ENCODE data around the gene DDX3X.

DNA sequence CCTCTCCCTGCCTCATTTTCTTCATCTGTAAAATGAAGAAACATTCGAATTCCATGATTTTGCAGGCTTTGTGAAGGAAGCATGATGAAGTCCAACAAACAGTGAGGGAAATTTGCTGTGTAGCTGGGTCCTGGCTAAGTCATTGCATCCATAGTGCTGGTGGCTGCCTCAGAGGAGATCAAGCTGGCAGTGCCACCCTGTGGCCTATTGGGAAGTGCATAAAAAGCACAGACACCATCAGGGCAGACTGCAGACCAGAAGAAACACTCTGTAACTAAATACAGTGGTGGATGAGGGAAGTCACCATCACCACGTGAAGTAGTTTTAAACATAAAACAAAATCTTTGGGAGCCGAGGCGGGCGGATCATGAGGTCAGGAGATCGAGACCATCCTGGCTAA lies 40.7 kb upstream of the DDX3X start:
- TF ChIP-seq CHD1 (IDR thresholded peaks at IDR 0.05; ENCODE audit: low read depth, low read length) (no peak), IKZF1 (conservative IDR thresholded peaks at IDR 0.05) (no peak), ZNF24 (IDR thresholded peaks at IDR 0.05) (no peak), NFXL1 (IDR thresholded peaks at IDR 0.05; ENCODE audit: borderline replicate concordance) (no peak), SRF (IDR thresholded peaks at IDR 0.05; ENCODE audit: low read depth in 2 of 2, low read length in 2 of 2) (no peak), EP300 (IDR thresholded peaks at IDR 0.05; ENCODE audit: borderline replicate concordance in 1 of 2, control insufficient read depth in 1 of 2, low read depth in 2 of 2, low read length in 2 of 2) (no peak), SP1 (IDR thresholded peaks at IDR 0.05; ENCODE audit: low read depth, low read length) (no peak), NFYB (IDR thresholded peaks at IDR 0.05; ENCODE audit: insufficient read depth, low read depth, low read length) (no peak)
- TF ChIP-seq, protein P1, sequence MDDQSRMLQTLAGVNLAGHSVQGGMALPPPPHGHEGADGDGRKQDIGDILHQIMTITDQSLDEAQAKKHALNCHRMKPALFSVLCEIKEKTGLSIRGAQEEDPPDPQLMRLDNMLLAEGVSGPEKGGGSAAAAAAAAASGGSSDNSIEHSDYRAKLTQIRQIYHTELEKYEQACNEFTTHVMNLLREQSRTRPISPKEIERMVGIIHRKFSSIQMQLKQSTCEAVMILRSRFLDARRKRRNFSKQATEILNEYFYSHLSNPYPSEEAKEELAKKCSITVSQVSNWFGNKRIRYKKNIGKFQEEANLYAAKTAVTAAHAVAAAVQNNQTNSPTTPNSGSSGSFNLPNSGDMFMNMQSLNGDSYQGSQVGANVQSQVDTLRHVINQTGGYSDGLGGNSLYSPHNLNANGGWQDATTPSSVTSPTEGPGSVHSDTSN (IDR thresholded peaks at IDR 0.05; ENCODE audit: insufficient replicate concordance, low read depth, low read length): no peak
- TF ChIP-seq, protein P2, sequence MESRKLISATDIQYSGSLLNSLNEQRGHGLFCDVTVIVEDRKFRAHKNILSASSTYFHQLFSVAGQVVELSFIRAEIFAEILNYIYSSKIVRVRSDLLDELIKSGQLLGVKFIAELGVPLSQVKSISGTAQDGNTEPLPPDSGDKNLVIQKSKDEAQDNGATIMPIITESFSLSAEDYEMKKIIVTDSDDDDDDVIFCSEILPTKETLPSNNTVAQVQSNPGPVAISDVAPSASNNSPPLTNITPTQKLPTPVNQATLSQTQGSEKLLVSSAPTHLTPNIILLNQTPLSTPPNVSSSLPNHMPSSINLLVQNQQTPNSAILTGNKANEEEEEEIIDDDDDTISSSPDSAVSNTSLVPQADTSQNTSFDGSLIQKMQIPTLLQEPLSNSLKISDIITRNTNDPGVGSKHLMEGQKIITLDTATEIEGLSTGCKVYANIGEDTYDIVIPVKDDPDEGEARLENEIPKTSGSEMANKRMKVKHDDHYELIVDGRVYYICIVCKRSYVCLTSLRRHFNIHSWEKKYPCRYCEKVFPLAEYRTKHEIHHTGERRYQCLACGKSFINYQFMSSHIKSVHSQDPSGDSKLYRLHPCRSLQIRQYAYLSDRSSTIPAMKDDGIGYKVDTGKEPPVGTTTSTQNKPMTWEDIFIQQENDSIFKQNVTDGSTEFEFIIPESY (IDR thresholded peaks at IDR 0.05): no peak
- TF ChIP-seq, protein P3, sequence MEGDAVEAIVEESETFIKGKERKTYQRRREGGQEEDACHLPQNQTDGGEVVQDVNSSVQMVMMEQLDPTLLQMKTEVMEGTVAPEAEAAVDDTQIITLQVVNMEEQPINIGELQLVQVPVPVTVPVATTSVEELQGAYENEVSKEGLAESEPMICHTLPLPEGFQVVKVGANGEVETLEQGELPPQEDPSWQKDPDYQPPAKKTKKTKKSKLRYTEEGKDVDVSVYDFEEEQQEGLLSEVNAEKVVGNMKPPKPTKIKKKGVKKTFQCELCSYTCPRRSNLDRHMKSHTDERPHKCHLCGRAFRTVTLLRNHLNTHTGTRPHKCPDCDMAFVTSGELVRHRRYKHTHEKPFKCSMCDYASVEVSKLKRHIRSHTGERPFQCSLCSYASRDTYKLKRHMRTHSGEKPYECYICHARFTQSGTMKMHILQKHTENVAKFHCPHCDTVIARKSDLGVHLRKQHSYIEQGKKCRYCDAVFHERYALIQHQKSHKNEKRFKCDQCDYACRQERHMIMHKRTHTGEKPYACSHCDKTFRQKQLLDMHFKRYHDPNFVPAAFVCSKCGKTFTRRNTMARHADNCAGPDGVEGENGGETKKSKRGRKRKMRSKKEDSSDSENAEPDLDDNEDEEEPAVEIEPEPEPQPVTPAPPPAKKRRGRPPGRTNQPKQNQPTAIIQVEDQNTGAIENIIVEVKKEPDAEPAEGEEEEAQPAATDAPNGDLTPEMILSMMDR (IDR thresholded peaks at IDR 0.05 in 2 of 3, conservative IDR thresholded peaks at IDR 0.05 in 1 of 3; ENCODE audit: control insufficient read depth in 2 of 3, extremely low read depth in 1 of 3, insufficient read depth in 1 of 3, low read depth in 3 of 3, low read length in 3 of 3): peak; percentile 17 to 32 (median 22); a peak in 4 of 6 replicates
- TF ChIP-seq, protein P4, sequence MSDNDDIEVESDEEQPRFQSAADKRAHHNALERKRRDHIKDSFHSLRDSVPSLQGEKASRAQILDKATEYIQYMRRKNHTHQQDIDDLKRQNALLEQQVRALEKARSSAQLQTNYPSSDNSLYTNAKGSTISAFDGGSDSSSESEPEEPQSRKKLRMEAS (IDR thresholded peaks at IDR 0.05; ENCODE audit: low read depth, low read length): no peak
- TF ChIP-seq, protein P5, sequence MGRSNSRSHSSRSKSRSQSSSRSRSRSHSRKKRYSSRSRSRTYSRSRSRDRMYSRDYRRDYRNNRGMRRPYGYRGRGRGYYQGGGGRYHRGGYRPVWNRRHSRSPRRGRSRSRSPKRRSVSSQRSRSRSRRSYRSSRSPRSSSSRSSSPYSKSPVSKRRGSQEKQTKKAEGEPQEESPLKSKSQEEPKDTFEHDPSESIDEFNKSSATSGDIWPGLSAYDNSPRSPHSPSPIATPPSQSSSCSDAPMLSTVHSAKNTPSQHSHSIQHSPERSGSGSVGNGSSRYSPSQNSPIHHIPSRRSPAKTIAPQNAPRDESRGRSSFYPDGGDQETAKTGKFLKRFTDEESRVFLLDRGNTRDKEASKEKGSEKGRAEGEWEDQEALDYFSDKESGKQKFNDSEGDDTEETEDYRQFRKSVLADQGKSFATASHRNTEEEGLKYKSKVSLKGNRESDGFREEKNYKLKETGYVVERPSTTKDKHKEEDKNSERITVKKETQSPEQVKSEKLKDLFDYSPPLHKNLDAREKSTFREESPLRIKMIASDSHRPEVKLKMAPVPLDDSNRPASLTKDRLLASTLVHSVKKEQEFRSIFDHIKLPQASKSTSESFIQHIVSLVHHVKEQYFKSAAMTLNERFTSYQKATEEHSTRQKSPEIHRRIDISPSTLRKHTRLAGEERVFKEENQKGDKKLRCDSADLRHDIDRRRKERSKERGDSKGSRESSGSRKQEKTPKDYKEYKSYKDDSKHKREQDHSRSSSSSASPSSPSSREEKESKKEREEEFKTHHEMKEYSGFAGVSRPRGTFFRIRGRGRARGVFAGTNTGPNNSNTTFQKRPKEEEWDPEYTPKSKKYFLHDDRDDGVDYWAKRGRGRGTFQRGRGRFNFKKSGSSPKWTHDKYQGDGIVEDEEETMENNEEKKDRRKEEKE (IDR thresholded peaks at IDR 0.05): no peak
- TF ChIP-seq, protein P6, sequence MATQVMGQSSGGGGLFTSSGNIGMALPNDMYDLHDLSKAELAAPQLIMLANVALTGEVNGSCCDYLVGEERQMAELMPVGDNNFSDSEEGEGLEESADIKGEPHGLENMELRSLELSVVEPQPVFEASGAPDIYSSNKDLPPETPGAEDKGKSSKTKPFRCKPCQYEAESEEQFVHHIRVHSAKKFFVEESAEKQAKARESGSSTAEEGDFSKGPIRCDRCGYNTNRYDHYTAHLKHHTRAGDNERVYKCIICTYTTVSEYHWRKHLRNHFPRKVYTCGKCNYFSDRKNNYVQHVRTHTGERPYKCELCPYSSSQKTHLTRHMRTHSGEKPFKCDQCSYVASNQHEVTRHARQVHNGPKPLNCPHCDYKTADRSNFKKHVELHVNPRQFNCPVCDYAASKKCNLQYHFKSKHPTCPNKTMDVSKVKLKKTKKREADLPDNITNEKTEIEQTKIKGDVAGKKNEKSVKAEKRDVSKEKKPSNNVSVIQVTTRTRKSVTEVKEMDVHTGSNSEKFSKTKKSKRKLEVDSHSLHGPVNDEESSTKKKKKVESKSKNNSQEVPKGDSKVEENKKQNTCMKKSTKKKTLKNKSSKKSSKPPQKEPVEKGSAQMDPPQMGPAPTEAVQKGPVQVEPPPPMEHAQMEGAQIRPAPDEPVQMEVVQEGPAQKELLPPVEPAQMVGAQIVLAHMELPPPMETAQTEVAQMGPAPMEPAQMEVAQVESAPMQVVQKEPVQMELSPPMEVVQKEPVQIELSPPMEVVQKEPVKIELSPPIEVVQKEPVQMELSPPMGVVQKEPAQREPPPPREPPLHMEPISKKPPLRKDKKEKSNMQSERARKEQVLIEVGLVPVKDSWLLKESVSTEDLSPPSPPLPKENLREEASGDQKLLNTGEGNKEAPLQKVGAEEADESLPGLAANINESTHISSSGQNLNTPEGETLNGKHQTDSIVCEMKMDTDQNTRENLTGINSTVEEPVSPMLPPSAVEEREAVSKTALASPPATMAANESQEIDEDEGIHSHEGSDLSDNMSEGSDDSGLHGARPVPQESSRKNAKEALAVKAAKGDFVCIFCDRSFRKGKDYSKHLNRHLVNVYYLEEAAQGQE (IDR thresholded peaks at IDR 0.05; ENCODE audit: low read depth, low read length): no peak

Data from GM12878 (cell line).